NCI-H1930 (cell line): Measurements from ENCODE around the gene NRBF2.
"Not testable (repeated sequence)": the region's sequence is repeated elsewhere in the genome, so short reads cannot be mapped to it uniquely, and the experiment has no call there.

Experiments used
- DNase-seq, 2 experiments: peaks; one replicate each; lab custom pipeline; 2025; lab: John Stamatoyannopoulos, UW

Gene NRBF2

GRCh38 chr10:63116452-63117072, 16.6 kb upstream of the NRBF2 start:
- no peak for DNase-seq

- no peak for DNase-seq
Measured at GRCh38 chr10:63119041-63119440, 14.1 kb upstream of the NRBF2 start.

- DNase-seq, result no peak
Measured at GRCh38 chr10:63120554-63120953, 12.6 kb upstream of the NRBF2 start.

- DNase-seq, result no peak
Measured at GRCh38 chr10:63123727-63124362, 9.3 kb upstream of the NRBF2 start.

GRCh38 chr10:63125459-63125858, 7.7 kb upstream of the NRBF2 start:
- DNase-seq, result no peak

- no peak for DNase-seq
Measured at GRCh38 chr10:63128443-63128842, 4.7 kb upstream of the NRBF2 start.

- DNase-seq, result no peak
Measured at GRCh38 chr10:63129888-63130287, 3.2 kb upstream of the NRBF2 start.

GRCh38 chr10:63132651-63133055, 475 bp upstream of the NRBF2 start:
- no peak for DNase-seq

- DNase-seq, result no peak
Measured at GRCh38 chr10:63133821-63134557, 861 bp downstream of the NRBF2 start.

GRCh38 chr10:63137306-63137705, 4.2 kb downstream of the NRBF2 start:
- no peak for DNase-seq

GRCh38 chr10:63140077-63140476, 6.9 kb downstream of the NRBF2 start:
- DNase-seq, result no peak

GRCh38 chr10:63142136-63142535, 9.0 kb downstream of the NRBF2 start:
- no peak for DNase-seq

- DNase-seq, result no peak
Measured at GRCh38 chr10:63143987-63144386, 10.9 kb downstream of the NRBF2 start.

- no peak for DNase-seq
Measured at GRCh38 chr10:63145782-63146181, 12.7 kb downstream of the NRBF2 start.

- no peak for DNase-seq
Measured at GRCh38 chr10:63146503-63146902, 13.4 kb downstream of the NRBF2 start.

GRCh38 chr10:63150745-63151144, 17.6 kb downstream of the NRBF2 start:
- DNase-seq, result no peak

- not testable (repeated sequence) for DNase-seq
Measured at GRCh38 chr10:63153868-63154545, 20.9 kb downstream of the NRBF2 start.

GRCh38 chr10:63154546-63155387, 21.6 kb downstream of the NRBF2 start:
- DNase-seq, result no peak

- no peak for DNase-seq
Measured at GRCh38 chr10:63155388-63156020, 22.4 kb downstream of the NRBF2 start.

GRCh38 chr10:63156236-63156635, 23.1 kb downstream of the NRBF2 start:
- DNase-seq, result no peak
